ENCODE data around the gene MCCC2. TPM values are rescaled to one million over a fixed set of nuclear protein-coding genes. Genes with fewer than 3 reads are reported as not detected.

MCCC2 gene
- total and polyA plus RNA-seq, 2 donors (not counting 1 experiment from before 2014, with no cell fraction given): 25.7 to 49.7 TPM

- CTCF ChIA-PET: no interaction called here
- intact Hi-C loops (cut with micrococcal nuclease): no loop called here
- ATAC-seq (ENCODE audit: low read depth) (no peak), DNase-seq (no peak)
- POLR2A ChIA-PET: no interaction called here
- H3K36me3 ChIP-seq (replicated peaks in 1 of 2; ENCODE audit: control extremely low read depth in 1 of 2, control insufficient read depth in 1 of 2, extremely low read depth in 1 of 2, insufficient read depth in 2 of 2, low read length in 1 of 2): peaks cover 2 to 67% of the 10 kb centered on the region in 2 experiments
- no peaks in the 10 kb centered on the region for H3K79me2 ChIP-seq (ENCODE audit: control insufficient read depth, insufficient read depth, low read length)
- H2AFZ ChIP-seq (ENCODE audit: insufficient read depth, low read depth, low read length, poor library complexity, severe bottlenecking): no peak overlapping the region
- H3K4me3 Mint-ChIP-seq: no peak overlapping the region
- H3K9ac ChIP-seq (ENCODE audit: low read length): no peak overlapping the region
- H3K4me3 ChIP-seq (ENCODE audit: control extremely low read depth in 1 of 5, extremely low read depth in 1 of 5, insufficient read depth in 1 of 5, low read depth in 2 of 5, low read length in 4 of 5): no peak overlapping the region
- no peak overlapping the region for H3K27ac ChIP-seq (ENCODE audit: low read length in 2 of 2)
- no peak overlapping the region for H3K4me2 ChIP-seq (replicated peaks; ENCODE audit: low read depth, low read length, poor library complexity, severe bottlenecking)
- no CpG with 5 or more reads among the region's 9 CpGs for WGBS (ENCODE audit: insufficient coverage)
- H3K9me3 Mint-ChIP-seq (ENCODE audit: insufficient read depth): no peaks in the 10 kb centered on the region
- H3K27ac Mint-ChIP-seq: no peak overlapping the region
- no peaks in the 10 kb centered on the region for H4K20me1 ChIP-seq (ENCODE audit: control insufficient read depth, insufficient read depth, low read length, poor library complexity, severe bottlenecking)
- no peaks in the 10 kb centered on the region for H3K4me1 ChIP-seq (ENCODE audit: control insufficient read depth in 2 of 2, insufficient read depth in 2 of 2, low read length in 2 of 2)
- TF ChIP-seq CTCF (IDR thresholded peaks at IDR 0.05): no peak
- no peak for TF ChIP-seq EZH2 (IDR thresholded peaks at IDR 0.05; ENCODE audit: borderline replicate concordance, insufficient read depth, low read depth, low read length, poor library complexity, severe bottlenecking)
- no peaks in the 10 kb centered on the region for H3K9me3 ChIP-seq (ENCODE audit: control extremely low read depth in 1 of 3, control insufficient read depth in 2 of 3, insufficient read depth in 1 of 3, low read length in 2 of 3)
- no peaks in the 10 kb centered on the region for H3K27me3 ChIP-seq (replicated peaks in 1 of 4; ENCODE audit: control extremely low read depth in 1 of 4, control insufficient read depth in 3 of 4, insufficient read depth in 4 of 4, low read length in 3 of 4)
- no peaks in the 10 kb centered on the region for H3K27me3 Mint-ChIP-seq
- no peaks in the 10 kb centered on the region for H3K4me1 Mint-ChIP-seq
These were observed 65.8 kb downstream of the MCCC2 start for GRCh38 chr5:71652803-71653543.

- no peak overlapping the region for H3K27ac ChIP-seq (ENCODE audit: low read length in 2 of 2)
- ChIA-PET CTCF (no interaction called here), POLR2A (no interaction called here)
- TF ChIP-seq CTCF (IDR thresholded peaks at IDR 0.05): no peak
- TF ChIP-seq EZH2 (IDR thresholded peaks at IDR 0.05; ENCODE audit: borderline replicate concordance, insufficient read depth, low read depth, low read length, poor library complexity, severe bottlenecking): no peak
- Mint-ChIP-seq H3K4me1 (no peaks in the 10 kb centered on the region), H3K4me3 (no peak overlapping the region), H3K9me3 (ENCODE audit: insufficient read depth) (no peaks in the 10 kb centered on the region), H3K27me3 (no peaks in the 10 kb centered on the region), H3K27ac (no peak overlapping the region)
- ATAC-seq (ENCODE audit: low read depth): no peak
- H3K27me3 ChIP-seq (replicated peaks in 1 of 4; ENCODE audit: control extremely low read depth in 1 of 4, control insufficient read depth in 3 of 4, insufficient read depth in 4 of 4, low read length in 3 of 4): no peaks in the 10 kb centered on the region
- DNase-seq: no peak
- no peaks in the 10 kb centered on the region for H3K79me2 ChIP-seq (ENCODE audit: control insufficient read depth, insufficient read depth, low read length)
- intact Hi-C loops (cut with micrococcal nuclease): no loop called here
- peaks cover 0 to 17% of the 10 kb centered on the region in 2 experiments for H3K36me3 ChIP-seq (replicated peaks in 1 of 2; ENCODE audit: control extremely low read depth in 1 of 2, control insufficient read depth in 1 of 2, extremely low read depth in 1 of 2, insufficient read depth in 2 of 2, low read length in 1 of 2)
- no peak overlapping the region for H3K9ac ChIP-seq (ENCODE audit: low read length)
- H3K4me1 ChIP-seq (ENCODE audit: control insufficient read depth in 2 of 2, insufficient read depth in 2 of 2, low read length in 2 of 2): no peaks in the 10 kb centered on the region
- no peak overlapping the region for H3K4me2 ChIP-seq (replicated peaks; ENCODE audit: low read depth, low read length, poor library complexity, severe bottlenecking)
- WGBS (ENCODE audit: insufficient coverage): no CpG with 5 or more reads among the region's 3 CpGs
- H3K9me3 ChIP-seq (ENCODE audit: control extremely low read depth in 1 of 3, control insufficient read depth in 2 of 3, insufficient read depth in 1 of 3, low read length in 2 of 3): no peaks in the 10 kb centered on the region
- H2AFZ ChIP-seq (ENCODE audit: insufficient read depth, low read depth, low read length, poor library complexity, severe bottlenecking): no peak overlapping the region
- no peak overlapping the region for H3K4me3 ChIP-seq (ENCODE audit: control extremely low read depth in 1 of 5, extremely low read depth in 1 of 5, insufficient read depth in 1 of 5, low read depth in 2 of 5, low read length in 4 of 5)
- no peaks in the 10 kb centered on the region for H4K20me1 ChIP-seq (ENCODE audit: control insufficient read depth, insufficient read depth, low read length, poor library complexity, severe bottlenecking)
These were observed 71.9 kb downstream of the MCCC2 start for GRCh38 chr5:71658916-71659662.

Data from B cell (primary cell).